ENCODE measurements around the gene SCMH1. TPM values are rescaled to one million over a fixed set of nuclear protein-coding genes. Genes with fewer than 3 reads are reported as not detected.

Gene SCMH1
- total and polyA plus RNA-seq, 2 of the 4 experiments (the other 2 are of a cell fraction) = 9.0 to 19.4 TPM

DNA sequence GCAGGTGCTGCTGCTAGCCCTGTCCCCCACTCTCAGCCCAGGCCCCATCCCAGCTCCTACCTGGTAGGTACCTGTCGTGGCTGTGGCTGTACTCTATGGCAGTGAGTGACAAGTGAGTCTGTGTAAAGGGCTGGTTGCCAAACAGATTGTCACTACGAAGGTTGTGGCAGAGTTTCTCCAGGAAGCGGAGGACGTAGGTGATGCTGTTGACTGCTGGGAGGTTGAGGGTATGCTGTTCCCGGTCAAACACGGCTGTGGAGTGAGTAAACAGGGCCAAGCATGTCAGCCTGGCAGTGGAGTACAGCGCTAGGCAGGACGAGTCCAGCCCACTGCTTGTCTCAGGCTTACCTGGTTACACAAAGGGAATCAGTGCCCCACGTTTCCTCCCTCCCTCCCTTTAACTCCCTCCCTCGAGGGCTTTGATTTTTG, 195.7 kb downstream of the SCMH1 start:
- H3K79me1 ChIP-seq (ENCODE audit: low read depth in 1 of 2, low read length in 2 of 2) = no peaks in the 10 kb centered on the region; a peak in 1 of 4 replicates
- peaks cover 31% of the 10 kb centered on the region for H3K36me3 ChIP-seq (ENCODE audit: control insufficient read depth, insufficient read depth, low read length)
- H4K91ac ChIP-seq (ENCODE audit: insufficient read depth, low read depth, low read length) = no peak overlapping the region
- H3K4me3 ChIP-seq (ENCODE audit: insufficient read depth, low read depth, low read length) = no peak overlapping the region
- H2AK9ac ChIP-seq (replicated peaks; ENCODE audit: low read depth, low read length, poor library complexity) = no peak overlapping the region
- no peak for ATAC-seq (ENCODE audit: low read depth)
- no peaks in the 10 kb centered on the region for H3K9me3 ChIP-seq (ENCODE audit: control insufficient read depth, insufficient read depth, low read length)
- H2BK5ac ChIP-seq (ENCODE audit: low read depth, low read length, poor library complexity, severe bottlenecking) = no peak overlapping the region
- H3K27me3 ChIP-seq (ENCODE audit: control insufficient read depth, insufficient read depth, low read length) = no peaks in the 10 kb centered on the region
- intact Hi-C loops (cut with micrococcal nuclease) = no loop called here
- no peak overlapping the region for H2AK5ac ChIP-seq (ENCODE audit: low read depth, low read length)
- no peak overlapping the region for H2BK15ac ChIP-seq (ENCODE audit: low read depth, low read length)
- no peak overlapping the region for H2AFZ ChIP-seq (replicated peaks; ENCODE audit: low read length, poor library complexity)
- no peak overlapping the region for H3K18ac ChIP-seq (ENCODE audit: low read depth, low read length)
- H3K9ac ChIP-seq (ENCODE audit: low read depth, low read length) = no peak overlapping the region
- BruUV-seq (replicated peaks) = no TSS peak
- no peak overlapping the region for H2BK120ac ChIP-seq (ENCODE audit: low read depth, low read length)
- H2BK20ac ChIP-seq (ENCODE audit: low read depth, low read length) = no peak overlapping the region
- ChIA-PET POLR2A (ENCODE audit: unreplicated experiment) (no interaction called here), CTCF (no interaction called here)
- no peak overlapping the region for H3K23ac ChIP-seq (ENCODE audit: low read depth, low read length)
- H3K4me2 ChIP-seq (ENCODE audit: low read depth, low read length) = no peak overlapping the region
- DNase-seq = no peak
- no peak overlapping the region for H3K4ac ChIP-seq (ENCODE audit: low read depth, low read length)
- H3K14ac ChIP-seq (replicated peaks; ENCODE audit: low read depth, low read length) = no peak overlapping the region
- TF ChIP-seq, protein P1, sequence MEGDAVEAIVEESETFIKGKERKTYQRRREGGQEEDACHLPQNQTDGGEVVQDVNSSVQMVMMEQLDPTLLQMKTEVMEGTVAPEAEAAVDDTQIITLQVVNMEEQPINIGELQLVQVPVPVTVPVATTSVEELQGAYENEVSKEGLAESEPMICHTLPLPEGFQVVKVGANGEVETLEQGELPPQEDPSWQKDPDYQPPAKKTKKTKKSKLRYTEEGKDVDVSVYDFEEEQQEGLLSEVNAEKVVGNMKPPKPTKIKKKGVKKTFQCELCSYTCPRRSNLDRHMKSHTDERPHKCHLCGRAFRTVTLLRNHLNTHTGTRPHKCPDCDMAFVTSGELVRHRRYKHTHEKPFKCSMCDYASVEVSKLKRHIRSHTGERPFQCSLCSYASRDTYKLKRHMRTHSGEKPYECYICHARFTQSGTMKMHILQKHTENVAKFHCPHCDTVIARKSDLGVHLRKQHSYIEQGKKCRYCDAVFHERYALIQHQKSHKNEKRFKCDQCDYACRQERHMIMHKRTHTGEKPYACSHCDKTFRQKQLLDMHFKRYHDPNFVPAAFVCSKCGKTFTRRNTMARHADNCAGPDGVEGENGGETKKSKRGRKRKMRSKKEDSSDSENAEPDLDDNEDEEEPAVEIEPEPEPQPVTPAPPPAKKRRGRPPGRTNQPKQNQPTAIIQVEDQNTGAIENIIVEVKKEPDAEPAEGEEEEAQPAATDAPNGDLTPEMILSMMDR (conservative IDR thresholded peaks at IDR 0.05; ENCODE audit: low read depth, low read length) = no peak
- TF ChIP-seq POLR2A (IDR thresholded peaks at IDR 0.05; ENCODE audit: low read depth, low read length) (no peak), MAZ (IDR thresholded peaks at IDR 0.05; ENCODE audit: borderline replicate concordance, low read depth, low read length) (no peak), RCOR1 (IDR thresholded peaks at IDR 0.05; ENCODE audit: insufficient replicate concordance, low read length) (no peak), NFE2L2 (IDR thresholded peaks at IDR 0.05; ENCODE audit: low read depth, low read length) (no peak), RAD21 (IDR thresholded peaks at IDR 0.05; ENCODE audit: low read length) (no peak), RFX5 (IDR thresholded peaks at IDR 0.05; ENCODE audit: low read depth, low read length) (no peak), MAFK (IDR thresholded peaks at IDR 0.05; ENCODE audit: low read depth, low read length) (no peak), USF2 (IDR thresholded peaks at IDR 0.05; ENCODE audit: low read depth, low read length) (no peak), FOS (IDR thresholded peaks at IDR 0.05; ENCODE audit: low read depth, low read length) (no peak), CHD1 (IDR thresholded peaks at IDR 0.05; ENCODE audit: low read depth, low read length) (no peak), BHLHE40 (IDR thresholded peaks at IDR 0.05; ENCODE audit: low read depth, low read length) (no peak), ELK1 (IDR thresholded peaks at IDR 0.05; ENCODE audit: borderline replicate concordance, low read depth, low read length) (no peak), MXI1 (IDR thresholded peaks at IDR 0.05; ENCODE audit: borderline replicate concordance, low read depth, low read length) (no peak), CEBPB (IDR thresholded peaks at IDR 0.05; ENCODE audit: low read depth, low read length) (no peak), SMC3 (IDR thresholded peaks at IDR 0.05; ENCODE audit: low read depth, low read length) (no peak)
- in situ Hi-C loops (cut with MboI; ENCODE audit: low sequenced_read_pairs) = loop anchor here (25.0 kb wide), 1 partner anchor 366 kb away; no protein-coding TSS in a partner anchor
- H4K8ac ChIP-seq (ENCODE audit: low read depth in 2 of 2, low read length in 2 of 2) = no peak overlapping the region
- no peak overlapping the region for H3K56ac ChIP-seq (ENCODE audit: extremely low read depth, insufficient read depth, low read length)
- H3K4me1 ChIP-seq (ENCODE audit: control insufficient read depth, insufficient read depth, low read length) = peaks cover 2% of the 10 kb centered on the region; the same call in 1 of the 2 replicates
- no peak overlapping the region for H4K5ac ChIP-seq (ENCODE audit: low read depth, low read length)
- H3K27ac ChIP-seq (ENCODE audit: insufficient read depth, low read length) = no peak overlapping the region
- WGBS, 2 experiments (ENCODE audit: extremely low coverage in 2 of 2, insufficient read length in 1 of 2) = 82% methylated on average over 3 of the region's 10 CpGs; no CpG with 5 or more reads in 1 of the 2 experiments
- dilution Hi-C loops (cut with HindIII; ENCODE audit: low sequenced_read_pairs, unreplicated experiment) = no loop called here
- H3K9me1 ChIP-seq (ENCODE audit: insufficient read depth, low read length) = peaks cover 5% of the 10 kb centered on the region; the same call in 1 of the 2 replicates
- H4K20me1 ChIP-seq (ENCODE audit: insufficient read depth, low read length) = no peaks in the 10 kb centered on the region

Data from IMR-90 (cell line).